Lower leg skin (tissue), 4 donors: ENCODE results near the gene SZT2. TPM values are rescaled to one million over a fixed set of nuclear protein-coding genes. Genes with fewer than 3 reads are reported as not detected.

Source experiments
- DNase-seq, 2 donors: peaks; one replicate each; pipeline ENCODE4 v3.0.0-alpha.2; 2019; ENCODE audit warnings: low spot score in 2 of 2
- H3K4me3 ChIP-seq: fragments of 200-600 bp; sonication (generic); 2 replicates; pipeline ENCODE4 v1.5.1; 2017; ENCODE audit warnings: mild to moderate bottlenecking, low read depth; ENCODE audit not compliant: poor library complexity, severe bottlenecking
- POLR2A ChIP-seq, 2 donors: fragments of 450-650 bp; IDR thresholded peaks; one replicate each; pipeline ENCODE4 v1.6.1; 2016 to 2017; ENCODE audit warnings: antibody characterized with exemption in 2 of 2, mild to moderate bottlenecking in 1 of 2, moderate library complexity in 1 of 2
- WGBS, 2 donors: methylation state at CpG; one replicate each; pipeline ENCODE4 v1.1.5; 2018; 5-methylcytosine and 5-hydroxymethylcytosine counted together
- intact Hi-C: fragments of 100-400 bp; cut with DNase I; formaldehyde crosslinking; loops from one replicate; pipeline ENCODE4 v1.15.0; 2023; ENCODE audit warnings: low total_unique reads
- total RNA-seq, 4 donors: library from RNA; depleted of rRNA; stranded (reverse); fragments of >200 nt; gene quantifications; one replicate each; pipeline ENCODE4 v1.1.0, GENCODE V29; 2016
- TF ChIP-seq, protein P1 (sequence below), 3 donors: fragments of 450-650 bp; IDR thresholded peaks; one replicate each; pipeline ENCODE4 v1.5.1; 2016; ENCODE audit warnings: antibody characterized with exemption in 3 of 3, mild to moderate bottlenecking in 3 of 3, moderate library complexity in 2 of 3

SZT2 gene
- total RNA-seq, 4 donors from 2014 or later = 33.2 to 75.3 (median 42.0) TPM

DNA sequence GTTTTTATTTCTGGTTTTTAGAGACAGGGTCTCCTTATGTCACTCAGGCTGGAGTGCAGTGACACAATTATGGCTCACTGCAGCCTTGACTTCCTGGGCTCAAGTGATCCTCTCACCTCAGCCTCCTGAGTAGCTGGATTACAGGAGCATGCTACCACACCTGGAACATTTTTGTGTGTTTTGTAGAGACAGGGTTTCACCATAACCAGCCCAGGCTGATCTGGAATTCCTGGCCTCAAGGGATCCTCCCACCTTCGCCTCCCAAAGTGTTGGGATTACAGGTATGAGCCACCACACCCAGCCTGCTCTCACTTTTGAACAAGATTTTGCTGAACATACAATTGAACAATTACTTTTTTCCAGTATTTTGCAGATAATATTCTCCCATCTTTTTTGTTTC, 88.0 kb downstream of the SZT2 start:
- TF ChIP-seq POLR2A (IDR thresholded peaks at IDR 0.05) = no peak
- TF ChIP-seq, protein P1, sequence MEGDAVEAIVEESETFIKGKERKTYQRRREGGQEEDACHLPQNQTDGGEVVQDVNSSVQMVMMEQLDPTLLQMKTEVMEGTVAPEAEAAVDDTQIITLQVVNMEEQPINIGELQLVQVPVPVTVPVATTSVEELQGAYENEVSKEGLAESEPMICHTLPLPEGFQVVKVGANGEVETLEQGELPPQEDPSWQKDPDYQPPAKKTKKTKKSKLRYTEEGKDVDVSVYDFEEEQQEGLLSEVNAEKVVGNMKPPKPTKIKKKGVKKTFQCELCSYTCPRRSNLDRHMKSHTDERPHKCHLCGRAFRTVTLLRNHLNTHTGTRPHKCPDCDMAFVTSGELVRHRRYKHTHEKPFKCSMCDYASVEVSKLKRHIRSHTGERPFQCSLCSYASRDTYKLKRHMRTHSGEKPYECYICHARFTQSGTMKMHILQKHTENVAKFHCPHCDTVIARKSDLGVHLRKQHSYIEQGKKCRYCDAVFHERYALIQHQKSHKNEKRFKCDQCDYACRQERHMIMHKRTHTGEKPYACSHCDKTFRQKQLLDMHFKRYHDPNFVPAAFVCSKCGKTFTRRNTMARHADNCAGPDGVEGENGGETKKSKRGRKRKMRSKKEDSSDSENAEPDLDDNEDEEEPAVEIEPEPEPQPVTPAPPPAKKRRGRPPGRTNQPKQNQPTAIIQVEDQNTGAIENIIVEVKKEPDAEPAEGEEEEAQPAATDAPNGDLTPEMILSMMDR (IDR thresholded peaks at IDR 0.05) = no peak
- DNase-seq = no peak
- H3K4me3 ChIP-seq = no peak overlapping the region
- intact Hi-C loops = no loop called here
- WGBS, 2 donors = 68 to 93% methylated on average over 1 of the region's 1 CpG

DNA sequence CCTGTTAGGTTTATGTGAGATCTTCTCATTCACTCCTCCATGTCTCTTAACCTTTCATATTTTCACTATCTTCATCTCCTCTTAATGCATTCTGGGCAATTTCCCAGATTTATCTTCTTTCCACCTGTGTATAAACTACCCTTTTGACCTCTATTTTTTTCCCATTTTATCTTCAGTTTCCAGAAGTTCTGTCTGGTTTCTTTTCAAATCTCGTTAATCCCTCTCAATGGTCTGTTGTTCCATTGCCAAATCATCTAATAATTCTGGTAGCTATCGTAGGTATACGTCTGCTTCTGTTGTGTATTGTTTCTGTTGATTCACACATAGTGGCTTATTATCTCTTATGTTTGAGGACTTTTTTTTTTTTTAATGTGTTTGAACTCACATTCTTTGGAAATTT, 89.7 kb downstream of the SZT2 start:
- TF ChIP-seq POLR2A (IDR thresholded peaks at IDR 0.05) = no peak
- TF ChIP-seq, protein P1 (IDR thresholded peaks at IDR 0.05) = no peak
- WGBS, 2 donors = 80 to 84% methylated on average over 3 of the region's 3 CpGs
- intact Hi-C loops = no loop called here
- DNase-seq = no peak
- H3K4me3 ChIP-seq = no peak overlapping the region

DNA sequence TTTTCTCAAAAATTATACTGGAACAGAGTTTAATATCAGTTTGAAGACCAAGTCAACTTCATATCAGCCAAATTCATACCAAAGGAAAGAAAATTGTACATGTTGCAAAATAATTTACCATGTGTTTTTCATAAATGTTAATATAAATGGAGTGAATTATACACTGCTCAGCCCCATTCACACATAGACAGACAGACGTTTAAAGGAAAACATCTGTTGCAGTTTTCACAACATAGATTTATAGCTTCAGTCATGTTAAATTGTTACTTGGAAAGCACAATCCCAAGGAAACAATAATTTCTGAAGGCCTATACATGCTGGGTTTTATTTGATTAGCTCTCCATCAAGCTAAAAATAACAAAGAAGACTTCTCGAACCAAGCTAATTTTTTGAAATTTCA, 91.8 kb downstream of the SZT2 start:
- TF ChIP-seq, protein P1 (IDR thresholded peaks at IDR 0.05) = no peak
- TF ChIP-seq POLR2A (IDR thresholded peaks at IDR 0.05) = no peak
- WGBS, 2 donors = 61 to 70% methylated on average over 2 of the region's 2 CpGs
- no peak for DNase-seq
- no peak overlapping the region for H3K4me3 ChIP-seq
- intact Hi-C loops = no loop called here

DNA sequence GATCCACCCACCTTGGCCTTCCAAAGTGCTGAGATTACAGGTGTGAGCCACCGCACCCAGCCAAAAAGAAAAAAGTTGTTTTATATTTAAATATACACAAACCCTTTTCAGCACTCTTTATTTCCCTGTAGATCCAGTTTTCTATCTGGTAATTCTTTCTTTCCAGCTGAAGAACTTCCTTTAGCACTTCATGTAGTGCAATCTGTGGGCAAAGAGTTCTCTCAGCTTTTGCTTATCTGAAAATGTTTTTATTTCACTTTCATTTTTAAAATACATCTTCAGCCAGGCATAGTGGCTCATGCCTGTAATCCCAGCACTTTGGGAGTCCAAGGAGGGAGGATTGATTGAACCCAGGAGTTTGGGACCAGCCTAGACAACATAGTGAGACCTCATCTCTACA, 92.5 kb downstream of the SZT2 start:
- no peak for DNase-seq

DNA sequence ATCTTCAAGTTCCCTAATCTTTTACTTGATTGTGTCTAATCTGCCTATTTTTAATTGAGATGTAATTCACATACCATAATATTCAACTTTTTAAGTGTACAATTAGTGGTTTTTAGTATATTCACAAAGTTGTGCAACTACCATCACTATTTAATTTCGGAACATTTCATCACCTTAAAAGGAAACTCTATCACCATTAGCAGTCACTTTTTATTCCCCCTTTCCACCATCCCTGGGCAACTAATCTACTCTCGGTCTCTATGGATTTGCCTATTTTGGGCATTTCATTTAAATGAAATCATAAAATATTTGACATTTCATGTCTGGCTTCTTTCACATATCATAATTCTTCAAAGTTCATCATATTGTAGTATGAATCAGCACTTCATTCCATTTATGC, 94.7 kb downstream of the SZT2 start:
- DNase-seq = no peak
- WGBS, 2 donors = 91 to 92% methylated on average over 2 of the region's 2 CpGs
- intact Hi-C loops = no loop called here
- TF ChIP-seq, protein P1 (IDR thresholded peaks at IDR 0.05) = no peak
- no peak for TF ChIP-seq POLR2A (IDR thresholded peaks at IDR 0.05)
- no peak overlapping the region for H3K4me3 ChIP-seq

More for the DNA sequence above, 92.5 kb downstream of the SZT2 start:
- no peak overlapping the region for H3K4me3 ChIP-seq
- WGBS, 2 donors = 89 to 93% methylated on average over 1 of the region's 1 CpG
- no peak for TF ChIP-seq POLR2A (IDR thresholded peaks at IDR 0.05)
- TF ChIP-seq, protein P1 (IDR thresholded peaks at IDR 0.05) = no peak
- intact Hi-C loops = no loop called here

DNA sequence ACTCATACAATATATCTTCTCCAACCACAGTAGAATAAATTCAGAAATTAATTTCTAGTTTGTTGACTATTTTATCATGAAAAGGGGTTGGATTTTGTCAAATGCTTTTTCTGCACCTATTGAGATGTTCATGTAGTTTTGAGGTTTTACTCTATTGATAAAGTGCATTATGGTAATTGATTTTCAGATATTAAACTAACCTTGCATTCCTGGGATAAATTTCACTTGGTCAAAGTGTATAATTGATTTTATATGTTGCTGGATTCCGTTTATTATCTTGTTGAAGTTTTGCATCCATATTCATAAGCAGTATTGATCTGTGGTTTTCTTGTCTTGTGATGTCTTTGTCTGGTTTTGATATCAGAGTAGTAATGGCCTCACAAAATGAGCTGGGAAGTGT, 98.5 kb downstream of the SZT2 start:
- TF ChIP-seq, protein P1 (IDR thresholded peaks at IDR 0.05) = no peak
- no peak for TF ChIP-seq POLR2A (IDR thresholded peaks at IDR 0.05)
- 70 to 92% methylated on average over 1 of the region's 1 CpG for WGBS, 2 donors
- H3K4me3 ChIP-seq = no peak overlapping the region
- no peak for DNase-seq
- intact Hi-C loops = no loop called here
